B cell (primary cell): ENCODE data around the gene RBM7. TPM values are rescaled to one million over a fixed set of nuclear protein-coding genes. Genes with fewer than 3 reads are reported as not detected.

Experiments
- ATAC-seq: fragments of 200-7000 bp; cut with Tn5 transposase; one replicate; pipeline ENCODE4 v1.10.0; 2021; ENCODE audit warnings: low read depth, mild to moderate bottlenecking, moderate number of reproducible peaks, moderate library complexity
- CTCF ChIA-PET: fragments of 350-600 bp; sonication (Branson Sonifier 250); formaldehyde crosslinking; loops from one replicate; lab custom pipeline; 2021; ENCODE audit warnings: antibody characterized with exemption, inconsistent platforms; lab: Charles Lee
- POLR2A ChIA-PET: fragments of 350-600 bp; sonication (Branson Sonifier 250); formaldehyde crosslinking; loops from one replicate; lab custom pipeline; 2021; ENCODE audit warnings: antibody characterized with exemption; lab: Charles Lee
- DNase-seq: peaks from one replicate; pipeline ENCODE4 v3.0.0; 2013
- H2AFZ ChIP-seq: 2 replicates; pipeline ENCODE4 v1.6.1; 2012; ENCODE audit warnings: mild to moderate bottlenecking, low read depth, low read length; ENCODE audit not compliant: insufficient read depth, poor library complexity, severe bottlenecking
- H3K27ac ChIP-seq, 2 donors: 1 replicate in 1 of 2; 2 replicates in 1 of 2; pipeline ENCODE4 v1.5.1; 2012 to 2013; ENCODE audit warnings: low read length in 2 of 2, mild to moderate bottlenecking in 2 of 2, moderate library complexity in 1 of 2
- H3K27me3 ChIP-seq, 4 experiments: fragments of 200-600 bp in 1 of 4; sonication (generic) in 1 of 4; replicated peaks in 1 of 4; 1 replicate in 2 of 4; 2 replicates in 2 of 4; pipeline versions ENCODE4 v1.6.1 to v1.7.0; 2013 to 2016; ENCODE audit warnings: low read length in 3 of 4, mild to moderate bottlenecking in 2 of 4, mixed read lengths in 1 of 4, moderate library complexity in 1 of 4; ENCODE audit not compliant: insufficient read depth in 4 of 4, control insufficient read depth in 3 of 4; ENCODE audit errors: control extremely low read depth in 1 of 4
- H3K36me3 ChIP-seq, 2 experiments: replicated peaks in 1 of 2; 1 replicate in 1 of 2; 2 replicates in 1 of 2; pipeline versions ENCODE4 v1.6.1 to v1.7.1; 2013; ENCODE audit warnings: low read length in 1 of 2; ENCODE audit not compliant: insufficient read depth in 2 of 2, control insufficient read depth in 1 of 2; ENCODE audit errors: control extremely low read depth in 1 of 2, extremely low read depth in 1 of 2
- H3K4me1 ChIP-seq, 2 donors: fragments of 200-600 bp in 1 of 2; sonication (generic) in 1 of 2; 1 replicate in 1 of 2; 2 replicates in 1 of 2; pipeline versions ENCODE4 v1.5.1 to v1.6.1; 2013 to 2017; ENCODE audit warnings: low read length in 2 of 2; ENCODE audit not compliant: control insufficient read depth in 2 of 2, insufficient read depth in 2 of 2
- H3K4me2 ChIP-seq: replicated peaks from 2 replicates; pipeline ENCODE3; 2012; ENCODE audit warnings: mild to moderate bottlenecking, low read depth, low read length; ENCODE audit not compliant: poor library complexity, severe bottlenecking
- H3K4me3 ChIP-seq, 5 experiments: fragments of 200-600 bp in 1 of 5; sonication (generic) in 1 of 5; 1 replicate in 3 of 5; 2 replicates in 2 of 5; pipeline versions ENCODE4 v1.5.1 to v1.7.0; 2011 to 2016; ENCODE audit warnings: low read length in 4 of 5, mild to moderate bottlenecking in 4 of 5, low read depth in 2 of 5, control low read depth in 1 of 5, moderate library complexity in 1 of 5; ENCODE audit not compliant: insufficient read depth in 1 of 5; ENCODE audit errors: control extremely low read depth in 1 of 5, extremely low read depth in 1 of 5
- H3K79me2 ChIP-seq: fragments of 200-600 bp; sonication (generic); one replicate; pipeline ENCODE4 v1.6.0; 2016; ENCODE audit warnings: low read length; ENCODE audit not compliant: control insufficient read depth, insufficient read depth
- H3K9ac ChIP-seq: fragments of 200-600 bp; sonication (generic); 2 replicates; pipeline ENCODE4 v1.6.1; 2017; ENCODE audit warnings: mild to moderate bottlenecking, low read length, moderate library complexity
- H3K9me3 ChIP-seq, 3 donors: one replicate each; pipeline versions ENCODE4 v1.6.1 to v1.7.1; 2013; ENCODE audit warnings: low read length in 2 of 3; ENCODE audit not compliant: control insufficient read depth in 2 of 3, insufficient read depth in 1 of 3; ENCODE audit errors: control extremely low read depth in 1 of 3
- H4K20me1 ChIP-seq: 2 replicates; pipeline ENCODE4 v1.6.0; 2012; ENCODE audit warnings: mild to moderate bottlenecking, low read length; ENCODE audit not compliant: insufficient read depth, control insufficient read depth, poor library complexity, severe bottlenecking
- H3K27ac Mint-ChIP-seq: one replicate; pipeline ENCODE4 v1.8.0; 2021; ENCODE audit warnings: mixed read lengths
- H3K27me3 Mint-ChIP-seq: one replicate; pipeline ENCODE4 v1.8.0; 2021; ENCODE audit warnings: mixed read lengths
- H3K4me1 Mint-ChIP-seq: one replicate; pipeline ENCODE4 v1.8.0; 2021; ENCODE audit warnings: mixed read lengths
- H3K4me3 Mint-ChIP-seq: one replicate; pipeline ENCODE4 v1.8.0; 2021; ENCODE audit warnings: mixed read lengths
- H3K9me3 Mint-ChIP-seq: one replicate; pipeline ENCODE4 v1.8.0; 2022; ENCODE audit warnings: mixed read lengths; ENCODE audit not compliant: insufficient read depth
- EZH2 ChIP-seq: IDR thresholded peaks from 2 replicates; pipeline ENCODE4 v1.6.1; 2012; ENCODE audit warnings: borderline replicate concordance, low read depth, mild to moderate bottlenecking, moderate library complexity, low read length; ENCODE audit not compliant: insufficient read depth, poor library complexity, severe bottlenecking
- WGBS: methylation state at CpG from one replicate; pipeline ENCODE4 v1.1.5; 2013; ENCODE audit warnings: missing lambda C conversion rate; ENCODE audit not compliant: insufficient coverage; 5-methylcytosine and 5-hydroxymethylcytosine counted together
- intact Hi-C: fragments of 100-400 bp; cut with micrococcal nuclease; formaldehyde crosslinking; loops from one replicate; pipeline ENCODE4 v1.10.0; 2022
- polyA plus RNA-seq: library from polyadenylated mRNA; depleted of rRNA; stranded (reverse); fragments of >200 nt; gene quantifications from 2 replicates; pipeline ENCODE4 v1.2.3, GENCODE V29; 2012
- total RNA-seq, 2 donors: library from RNA; stranded (reverse); fragments of 120-200 nt in 1 of 2; gene quantifications; 1 replicate in 1 of 2; 2 replicates in 1 of 2; pipeline versions ENCODE4 v1.2.3 to v1.2.4, GENCODE V29; 2013 to 2022
- TF ChIP-seq, protein P1 (sequence below): fragments of 200-600 bp; IDR thresholded peaks from one replicate; pipeline ENCODE4 v1.8.0; 2022; ENCODE audit warnings: antibody characterized with exemption, mild to moderate bottlenecking

Gene RBM7
- total and polyA plus RNA-seq, 2 donors (not counting 1 experiment from before 2014, with no cell fraction given): 26.3 to 36.1 TPM

DNA sequence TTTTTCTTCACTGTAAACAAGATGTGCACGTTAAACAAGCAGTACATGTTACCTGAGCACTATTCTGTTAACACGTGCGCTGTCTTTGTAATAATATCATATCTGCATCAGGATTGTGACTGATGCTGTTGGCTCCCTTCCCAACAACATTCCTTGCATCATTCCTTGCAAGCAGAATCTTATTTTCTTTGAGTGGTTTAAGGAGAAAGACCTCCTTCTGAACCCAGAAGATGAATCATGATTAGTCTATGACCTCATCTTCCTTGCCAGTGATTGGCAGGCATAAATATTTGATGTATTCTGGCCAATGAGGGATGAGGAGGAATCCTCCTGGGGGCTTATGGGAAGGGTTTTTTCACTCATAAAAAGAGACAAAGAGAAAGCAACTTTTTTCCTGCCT lies 46.4 kb upstream of the RBM7 start:
- Histone ChIP-seq H3K36me3 (no peaks in the 10 kb centered on the region), H3K9ac (no peak overlapping the region), H2AFZ (no peak overlapping the region), H3K4me1 (no peaks in the 10 kb centered on the region), H4K20me1 (no peaks in the 10 kb centered on the region), H3K9me3 (no peaks in the 10 kb centered on the region), H3K27ac (no peak overlapping the region), H3K27me3 (peaks cover 0 to 4% (median 0%) of the 10 kb centered on the region in 4 experiments), H3K79me2 (no peaks in the 10 kb centered on the region), H3K4me3 (no peak overlapping the region), H3K4me2 (no peak overlapping the region)
- no peak for DNase-seq
- peaks cover 27% of the 10 kb centered on the region for H3K27me3 Mint-ChIP-seq
- no peak overlapping the region for H3K4me3 Mint-ChIP-seq
- intact Hi-C loops: no loop called here
- ChIA-PET POLR2A (no interaction called here), CTCF (no interaction called here)
- H3K9me3 Mint-ChIP-seq: no peaks in the 10 kb centered on the region
- no peak for ATAC-seq
- TF ChIP-seq EZH2: no peak
- TF ChIP-seq, protein P1, sequence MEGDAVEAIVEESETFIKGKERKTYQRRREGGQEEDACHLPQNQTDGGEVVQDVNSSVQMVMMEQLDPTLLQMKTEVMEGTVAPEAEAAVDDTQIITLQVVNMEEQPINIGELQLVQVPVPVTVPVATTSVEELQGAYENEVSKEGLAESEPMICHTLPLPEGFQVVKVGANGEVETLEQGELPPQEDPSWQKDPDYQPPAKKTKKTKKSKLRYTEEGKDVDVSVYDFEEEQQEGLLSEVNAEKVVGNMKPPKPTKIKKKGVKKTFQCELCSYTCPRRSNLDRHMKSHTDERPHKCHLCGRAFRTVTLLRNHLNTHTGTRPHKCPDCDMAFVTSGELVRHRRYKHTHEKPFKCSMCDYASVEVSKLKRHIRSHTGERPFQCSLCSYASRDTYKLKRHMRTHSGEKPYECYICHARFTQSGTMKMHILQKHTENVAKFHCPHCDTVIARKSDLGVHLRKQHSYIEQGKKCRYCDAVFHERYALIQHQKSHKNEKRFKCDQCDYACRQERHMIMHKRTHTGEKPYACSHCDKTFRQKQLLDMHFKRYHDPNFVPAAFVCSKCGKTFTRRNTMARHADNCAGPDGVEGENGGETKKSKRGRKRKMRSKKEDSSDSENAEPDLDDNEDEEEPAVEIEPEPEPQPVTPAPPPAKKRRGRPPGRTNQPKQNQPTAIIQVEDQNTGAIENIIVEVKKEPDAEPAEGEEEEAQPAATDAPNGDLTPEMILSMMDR: no peak
- H3K4me1 Mint-ChIP-seq: no peaks in the 10 kb centered on the region
- H3K27ac Mint-ChIP-seq: no peak overlapping the region
- no CpG with 5 or more reads among the region's 3 CpGs for WGBS

DNA sequence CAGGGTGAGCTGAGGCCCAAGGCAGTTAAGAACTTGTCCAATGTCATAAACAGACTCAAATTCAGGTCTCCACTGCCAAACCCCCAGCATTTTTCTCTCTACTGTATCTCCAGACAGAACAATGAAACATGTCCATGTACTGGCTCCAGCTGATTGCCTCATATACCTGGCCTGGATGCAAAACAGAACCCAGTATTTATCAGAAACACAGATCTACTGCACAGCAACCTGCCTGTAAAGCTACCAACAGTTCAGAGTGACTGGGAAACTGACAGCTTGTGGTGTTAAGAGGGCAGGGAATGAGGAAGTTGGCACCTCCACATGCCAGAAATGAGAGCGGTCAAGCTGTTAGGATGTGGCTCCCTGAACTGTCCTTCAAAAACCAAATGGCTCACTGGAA lies 41.8 kb upstream of the RBM7 start:
- Histone ChIP-seq H3K27ac (no peak overlapping the region), H2AFZ (no peak overlapping the region), H3K9me3 (no peaks in the 10 kb centered on the region), H3K4me1 (no peaks in the 10 kb centered on the region), H3K4me2 (no peak overlapping the region), H3K79me2 (no peaks in the 10 kb centered on the region), H3K9ac (no peak overlapping the region), H3K36me3 (no peaks in the 10 kb centered on the region), H4K20me1 (no peaks in the 10 kb centered on the region), H3K4me3 (no peak overlapping the region), H3K27me3 (peaks cover 0 to 6% (median 2%) of the 10 kb centered on the region in 4 experiments)
- Mint-ChIP-seq H3K27ac (no peak overlapping the region), H3K27me3 (peaks cover 38% of the 10 kb centered on the region), H3K9me3 (no peaks in the 10 kb centered on the region), H3K4me3 (no peak overlapping the region), H3K4me1 (no peaks in the 10 kb centered on the region)
- no peak for ATAC-seq
- TF ChIP-seq EZH2: no peak
- TF ChIP-seq, protein P1: no peak
- intact Hi-C loops: no loop called here
- WGBS: no CpG with 5 or more reads among the region's 1 CpG
- POLR2A ChIA-PET: no interaction called here
- CTCF ChIA-PET: no interaction called here
- no peak for DNase-seq
